HG03520 (cell line): ENCODE results near the gene ADRA1B.
"Not testable (repeated sequence)": the region's sequence is repeated elsewhere in the genome, so short reads cannot be mapped to it uniquely, and the experiment has no call there.

Source experiments
- ATAC-seq: cut with Tn5 transposase; IDR thresholded peaks from one replicate; pipeline ENCODE4 v1.9.1; 2021; ENCODE audit warnings: mild to moderate bottlenecking, moderate library complexity; ENCODE audit not compliant: unreplicated experiment

Gene ADRA1B

GRCh38 chr5:159965031-159965837 is 49.0 kb downstream of the ADRA1B start:
- no peak for ATAC-seq

DNA sequence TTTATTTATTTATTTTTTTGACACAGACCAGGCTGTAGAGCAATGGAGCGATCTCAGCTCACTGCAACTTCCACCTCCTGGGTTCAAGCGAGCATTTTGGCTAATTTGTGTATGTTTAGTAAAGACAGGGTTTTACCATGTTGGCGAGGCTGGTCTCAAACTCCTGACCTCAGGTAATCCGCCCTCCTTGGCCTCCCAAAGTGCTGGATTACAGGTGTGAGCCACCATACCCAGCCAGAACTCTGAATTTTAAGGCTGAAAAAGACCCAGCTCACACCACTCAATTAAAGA is 49.5 kb downstream of the ADRA1B start:
- ATAC-seq: not testable (repeated sequence)

- no peak for ATAC-seq
Measured at GRCh38 chr5:159969966-159970365, 53.7 kb downstream of the ADRA1B start.

GRCh38 chr5:159971038-159971437 is 54.8 kb downstream of the ADRA1B start:
- ATAC-seq: no peak

DNA sequence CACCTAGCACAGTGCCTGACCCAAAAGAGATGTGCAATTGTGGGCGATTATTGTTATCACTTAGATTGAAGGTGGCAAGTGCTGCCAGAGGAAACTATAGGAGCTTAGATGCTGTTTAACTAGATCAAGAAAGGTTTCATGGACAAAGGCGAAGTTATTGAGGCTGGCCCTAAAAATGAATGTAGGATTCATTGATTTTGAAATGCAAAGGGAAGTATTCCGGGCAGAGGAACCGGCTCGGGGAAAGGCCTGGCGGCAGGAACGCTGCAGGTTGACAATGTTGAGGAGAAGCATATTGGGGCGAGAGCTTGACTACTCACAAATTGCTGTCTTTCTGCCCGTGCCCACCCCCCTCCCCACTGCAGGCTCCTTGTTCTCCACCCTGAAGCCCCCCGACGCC is 55.2 kb downstream of the ADRA1B start:
- ATAC-seq: no peak

GRCh38 chr5:159971931-159972461 is 55.7 kb downstream of the ADRA1B start:
- ATAC-seq: no peak

- no peak for ATAC-seq
Measured at GRCh38 chr5:159972538-159973362, 56.5 kb downstream of the ADRA1B start.

DNA sequence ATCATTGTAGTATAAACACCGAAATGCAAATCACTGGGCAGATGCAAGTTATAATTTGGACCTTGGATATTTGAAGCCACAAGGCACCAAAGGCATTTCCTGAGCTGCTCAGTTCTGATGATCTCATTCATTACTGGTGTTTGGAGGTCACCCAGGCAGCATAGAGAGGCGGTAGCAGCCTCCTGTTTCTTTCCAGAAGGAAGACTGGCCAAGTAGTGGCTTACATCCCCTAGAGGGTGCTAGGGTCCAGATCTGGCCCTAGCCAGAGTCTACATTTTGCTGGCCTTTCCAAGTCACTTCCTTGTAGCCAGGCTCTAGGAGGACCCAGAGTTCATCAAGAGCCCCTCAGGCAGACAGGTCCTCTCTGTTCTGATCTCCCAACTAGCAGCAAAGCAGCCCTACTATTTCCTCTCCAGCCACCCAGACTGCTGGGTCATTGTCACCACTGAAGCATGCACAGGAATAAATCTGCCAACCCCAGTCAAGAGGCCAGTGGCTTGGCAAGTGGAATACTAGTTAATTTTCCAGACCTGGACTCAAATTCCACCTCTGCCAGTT is 59.3 kb downstream of the ADRA1B start:
- no peak for ATAC-seq

GRCh38 chr5:159976921-159977320 is 60.6 kb downstream of the ADRA1B start:
- ATAC-seq: no peak

DNA sequence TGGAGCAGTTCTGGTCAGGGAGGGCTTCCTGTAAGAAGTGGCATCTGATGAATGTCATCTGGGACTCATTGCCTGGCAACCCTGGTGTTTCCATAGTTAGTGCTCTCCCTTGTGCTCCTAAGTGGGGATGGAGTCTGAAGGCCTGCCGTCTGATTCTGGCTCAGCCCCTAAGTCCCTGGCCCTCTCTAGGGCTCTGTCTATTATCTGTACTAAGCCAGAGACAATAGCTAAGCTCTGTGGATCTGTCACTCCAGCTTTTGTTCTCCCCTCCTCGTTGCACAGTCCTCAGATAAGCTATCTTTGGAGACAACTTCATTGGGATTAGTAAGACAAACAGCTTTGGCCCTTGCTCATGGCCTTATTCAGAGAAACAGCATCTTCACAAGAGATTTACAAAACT is 62.1 kb downstream of the ADRA1B start:
- no peak for ATAC-seq

GRCh38 chr5:159982421-159983173 is 66.3 kb downstream of the ADRA1B start:
- ATAC-seq: no peak

DNA sequence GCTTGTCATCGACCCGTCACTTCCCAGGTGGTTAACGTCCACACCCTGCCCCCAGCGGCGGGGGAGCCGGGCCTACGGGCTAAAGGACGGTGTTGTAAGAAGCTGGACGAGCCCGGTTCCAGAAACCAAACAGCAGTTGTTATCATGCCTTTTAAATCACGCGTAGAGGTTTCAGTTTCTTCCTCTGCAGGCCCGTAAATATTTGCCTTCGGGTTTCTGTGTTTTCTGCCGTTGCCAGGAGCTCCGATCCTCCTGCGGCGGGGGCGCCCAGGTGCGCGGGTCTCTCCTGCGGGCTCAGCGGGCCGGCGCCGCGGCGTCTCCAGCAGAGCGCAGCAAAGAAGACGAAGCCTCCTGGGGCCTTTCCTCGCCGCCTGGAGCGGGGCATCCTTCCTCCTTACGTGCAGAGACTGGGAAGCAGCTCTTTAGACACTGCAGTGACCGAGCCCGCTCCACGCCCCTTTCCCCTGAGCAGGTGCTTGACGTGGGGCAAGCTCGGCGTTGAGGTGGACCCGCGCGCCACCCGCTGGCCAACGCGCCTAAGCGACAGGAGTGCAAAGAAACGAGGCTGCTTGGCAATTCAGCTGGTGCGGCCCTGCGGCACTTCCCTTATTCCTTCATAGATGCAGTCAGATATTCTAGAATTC is 70.9 kb downstream of the ADRA1B start:
- ATAC-seq: peak; percentile 89

DNA sequence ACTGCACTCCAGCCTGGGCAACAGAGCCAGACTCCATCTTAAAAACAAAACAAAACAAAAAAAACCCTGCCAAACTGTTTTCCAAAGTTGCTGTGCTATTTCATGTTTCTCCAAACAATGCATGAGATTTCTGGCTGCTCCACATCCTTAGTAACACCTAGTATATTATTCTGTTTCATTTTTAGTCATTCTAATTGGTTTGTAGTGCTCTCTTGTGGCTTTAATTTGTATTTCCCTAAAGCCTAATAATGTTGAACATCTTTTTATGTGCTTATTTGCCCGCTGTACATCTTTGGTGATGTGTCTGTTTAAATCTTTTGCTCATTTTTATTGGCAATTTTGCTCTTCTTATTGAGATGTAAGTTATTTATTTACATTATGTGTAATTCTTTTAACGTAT is 74.2 kb downstream of the ADRA1B start:
- ATAC-seq: no peak

GRCh38 chr5:159992566-159992965 is 76.3 kb downstream of the ADRA1B start:
- no peak for ATAC-seq

DNA sequence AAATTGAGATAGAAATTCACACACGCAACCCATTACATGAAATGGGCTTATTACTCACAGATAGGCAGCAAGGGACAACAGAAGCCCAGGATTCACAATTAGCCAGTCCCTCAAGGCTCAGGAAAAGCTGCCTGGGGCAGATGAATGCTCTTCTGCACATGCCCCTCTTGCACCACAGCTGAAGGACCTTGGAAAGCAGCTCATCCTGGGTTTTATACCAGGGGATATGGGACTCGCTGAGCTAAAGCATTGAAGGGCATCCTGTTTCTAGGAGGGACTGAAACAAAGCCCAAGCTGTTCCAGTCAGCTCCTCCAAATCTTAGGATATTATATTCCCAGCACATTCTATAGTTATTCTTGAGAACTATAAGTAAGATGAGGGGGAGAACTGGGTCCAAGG is 76.9 kb downstream of the ADRA1B start:
- ATAC-seq: no peak

DNA sequence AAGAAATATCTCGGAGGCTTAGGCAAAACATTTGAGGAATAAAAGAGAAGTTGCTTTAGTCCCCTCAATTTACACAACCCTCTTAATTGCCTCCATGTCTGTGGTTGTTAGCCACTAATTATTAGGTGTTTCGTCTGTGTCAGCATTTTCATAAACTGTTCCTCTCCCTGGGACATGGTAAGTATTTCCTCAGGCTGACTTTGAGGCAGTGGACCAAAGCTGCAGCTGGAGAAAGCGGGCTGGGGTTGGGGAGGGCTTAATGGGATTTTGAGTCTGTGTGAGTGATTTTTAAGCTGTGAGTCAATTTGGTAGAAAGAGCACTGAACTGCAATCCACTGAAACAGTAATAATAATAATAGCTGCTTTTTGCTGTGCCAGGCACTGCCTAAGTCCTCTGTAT is 79.6 kb downstream of the ADRA1B start:
- no peak for ATAC-seq

GRCh38 chr5:160001457-160001856 is 85.2 kb downstream of the ADRA1B start:
- ATAC-seq: no peak

GRCh38 chr5:160007514-160007913 is 91.2 kb downstream of the ADRA1B start:
- no peak for ATAC-seq

DNA sequence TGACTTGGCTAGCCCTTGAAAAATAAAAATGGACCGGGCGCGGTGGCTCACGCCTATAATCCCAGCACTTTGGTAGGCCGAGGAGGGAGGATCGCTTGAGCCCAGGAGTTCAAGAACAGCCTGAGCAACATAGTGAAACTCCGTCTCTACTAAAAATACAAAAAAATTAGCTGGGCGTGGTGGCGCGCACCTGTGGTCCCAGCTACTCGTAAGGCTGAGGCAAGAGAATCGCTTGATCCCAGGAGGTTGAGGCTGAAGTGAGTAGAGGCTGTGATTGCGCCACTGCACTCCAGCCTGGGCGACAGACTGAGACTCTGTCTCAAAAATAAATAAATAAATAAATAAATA is 92.2 kb downstream of the ADRA1B start:
- peak; percentile 3 for ATAC-seq

- ATAC-seq: peak; percentile 99
Measured at GRCh38 chr5:160008877-160009590, 92.8 kb downstream of the ADRA1B start, which contains the start of gene TTC1. TSS of gene TTC1 (plus strand) at chr5:160009139. CDS start at chr5:160010529, 1,390 bp downstream.
